Breast epithelium (tissue), 3 donors: Measurements from ENCODE around the gene PYCR2.

Source experiments
- POLR2A ChIP-seq: fragments of 450-650 bp; IDR thresholded peaks from one replicate; pipeline ENCODE4 v1.6.1; 2016; ENCODE audit warnings: antibody characterized with exemption, mild to moderate bottlenecking, moderate library complexity
- TF ChIP-seq, protein P1 (sequence below), 3 donors: fragments of 450-650 bp; IDR thresholded peaks; one replicate each; pipeline ENCODE4 v1.5.1; 2016 to 2017; ENCODE audit warnings: antibody characterized with exemption in 3 of 3, mild to moderate bottlenecking in 3 of 3, moderate library complexity in 3 of 3

- TF ChIP-seq, protein P1, sequence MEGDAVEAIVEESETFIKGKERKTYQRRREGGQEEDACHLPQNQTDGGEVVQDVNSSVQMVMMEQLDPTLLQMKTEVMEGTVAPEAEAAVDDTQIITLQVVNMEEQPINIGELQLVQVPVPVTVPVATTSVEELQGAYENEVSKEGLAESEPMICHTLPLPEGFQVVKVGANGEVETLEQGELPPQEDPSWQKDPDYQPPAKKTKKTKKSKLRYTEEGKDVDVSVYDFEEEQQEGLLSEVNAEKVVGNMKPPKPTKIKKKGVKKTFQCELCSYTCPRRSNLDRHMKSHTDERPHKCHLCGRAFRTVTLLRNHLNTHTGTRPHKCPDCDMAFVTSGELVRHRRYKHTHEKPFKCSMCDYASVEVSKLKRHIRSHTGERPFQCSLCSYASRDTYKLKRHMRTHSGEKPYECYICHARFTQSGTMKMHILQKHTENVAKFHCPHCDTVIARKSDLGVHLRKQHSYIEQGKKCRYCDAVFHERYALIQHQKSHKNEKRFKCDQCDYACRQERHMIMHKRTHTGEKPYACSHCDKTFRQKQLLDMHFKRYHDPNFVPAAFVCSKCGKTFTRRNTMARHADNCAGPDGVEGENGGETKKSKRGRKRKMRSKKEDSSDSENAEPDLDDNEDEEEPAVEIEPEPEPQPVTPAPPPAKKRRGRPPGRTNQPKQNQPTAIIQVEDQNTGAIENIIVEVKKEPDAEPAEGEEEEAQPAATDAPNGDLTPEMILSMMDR (IDR thresholded peaks at IDR 0.05), result no peak
- TF ChIP-seq POLR2A, result no peak
These were observed 7.5 kb upstream of the PYCR2 start for GRCh38 chr1:225931270-225932136.
